Neural progenitor cell (in vitro differentiated cells): ENCODE results near the gene TSPAN14. TPM values are rescaled to one million over a fixed set of nuclear protein-coding genes. Genes with fewer than 3 reads are reported as not detected.
A peak's percentile ranks its signal among the peaks of the same experiment; 100 is the strongest.

Source experiments
- DNase-seq: peaks from one replicate; pipeline ENCODE4 v3.0.0-alpha.2; 2016; ENCODE audit warnings: low spot score
- H2AFZ ChIP-seq: fragments of 200-600 bp; sonication (generic); replicated peaks from 2 replicates; pipeline ENCODE4 v1.6.1; 2016; ENCODE audit warnings: antibody characterized with exemption
- H3F3A ChIP-seq: fragments of 200-600 bp; sonication (generic); 2 replicates; pipeline ENCODE4 v1.6.1; 2016; ENCODE audit warnings: antibody characterized with exemption, low read depth
- H3K27ac ChIP-seq: fragments of 200-600 bp; sonication (generic); 2 replicates; pipeline ENCODE4 v1.5.1; 2016; ENCODE audit warnings: mild to moderate bottlenecking
- H3K27me3 ChIP-seq: fragments of 200-600 bp; sonication (generic); 2 replicates; pipeline ENCODE4 v1.6.1; 2016; ENCODE audit warnings: mild to moderate bottlenecking, moderate library complexity
- H3K36me3 ChIP-seq: fragments of 200-600 bp; sonication (generic); 2 replicates; pipeline ENCODE4 v1.5.1; 2016
- H3K4me1 ChIP-seq: fragments of 200-600 bp; sonication (generic); 2 replicates; pipeline ENCODE4 v1.6.1; 2016; ENCODE audit warnings: mixed run types
- H3K4me2 ChIP-seq: fragments of 200-600 bp; sonication (generic); 2 replicates; pipeline ENCODE4 v1.6.1; 2016
- H3K4me3 ChIP-seq: fragments of 200-600 bp; sonication (generic); 2 replicates; pipeline ENCODE4 v1.5.1; 2016
- H3K79me2 ChIP-seq: fragments of 200-600 bp; sonication (generic); 2 replicates; pipeline ENCODE4 v1.6.1; 2016; ENCODE audit warnings: low read depth
- H3K9ac ChIP-seq: fragments of 200-600 bp; sonication (generic); 2 replicates; pipeline ENCODE4 v1.6.1; 2016
- H3K9me3 ChIP-seq: fragments of 200-600 bp; sonication (generic); 2 replicates; pipeline ENCODE4 v1.5.1; 2016; ENCODE audit warnings: low read depth
- H4K20me1 ChIP-seq: fragments of 200-600 bp; sonication (generic); 2 replicates; pipeline ENCODE4 v1.6.1; 2016; ENCODE audit warnings: low read depth
- H3K27ac Mint-ChIP-seq: 3 replicates; pipeline ENCODE4 v1.8.0; 2021; ENCODE audit warnings: mixed read lengths
- H3K27me3 Mint-ChIP-seq: 2 replicates; pipeline ENCODE4 v1.8.0; 2022; ENCODE audit warnings: low read depth, mild to moderate bottlenecking, inconsistent platforms, moderate library complexity, mixed read lengths; ENCODE audit not compliant: insufficient read depth
- H3K36me3 Mint-ChIP-seq: 3 replicates; pipeline ENCODE4 v1.8.0; 2021; ENCODE audit warnings: mixed read lengths
- H3K4me1 Mint-ChIP-seq: 3 replicates; pipeline ENCODE4 v1.8.0; 2021; ENCODE audit warnings: mixed read lengths
- H3K4me3 Mint-ChIP-seq: 3 replicates; pipeline ENCODE4 v1.8.0; 2021; ENCODE audit warnings: mild to moderate bottlenecking, moderate library complexity, mixed read lengths
- H3K9me3 Mint-ChIP-seq: 3 replicates; pipeline ENCODE4 v1.8.0; 2020; ENCODE audit warnings: mixed read lengths
- CTCF ChIP-seq: fragments of 200-600 bp; sonication (generic); IDR thresholded peaks from 2 replicates; pipeline ENCODE4 v1.5.1; 2017; ENCODE audit warnings: antibody characterized with exemption, mild to moderate bottlenecking
- EZH2 ChIP-seq: fragments of 200-600 bp; sonication (generic); IDR thresholded peaks from 2 replicates; pipeline ENCODE4 v1.6.1; 2017; ENCODE audit warnings: antibody characterized with exemption, mild to moderate bottlenecking, moderate library complexity
- EZH2phosphoT487 ChIP-seq: fragments of 200-600 bp; sonication (generic); IDR thresholded peaks from 2 replicates; pipeline ENCODE4 v1.6.1; 2017; ENCODE audit warnings: antibody characterized with exemption
- total RNA-seq: library from RNA; depleted of rRNA; stranded (reverse); fragments of >200 nt; gene quantifications from 2 replicates; pipeline ENCODE4 v1.2.3, GENCODE V29; 2015; ENCODE audit warnings: low replicate concordance

TSPAN14 gene
- total RNA-seq, 1 donor from 2014 or later = 32.7 TPM

GRCh38 chr10:80509108-80509402, 54.9 kb downstream of the TSPAN14 start:
- Histone ChIP-seq H3F3A (no peaks in the 10 kb centered on the region), H2AFZ (no peak overlapping the region), H3K4me1 (peaks cover 11% of the 10 kb centered on the region), H3K27ac (no peak overlapping the region), H3K36me3 (no peaks in the 10 kb centered on the region), H3K9me3 (no peaks in the 10 kb centered on the region), H3K79me2 (peaks cover 23% of the 10 kb centered on the region), H3K27me3 (no peaks in the 10 kb centered on the region), H3K4me3 (no peak overlapping the region), H3K4me2 (no peak overlapping the region), H3K9ac (no peak overlapping the region), H4K20me1 (peaks cover 22% of the 10 kb centered on the region)
- Mint-ChIP-seq H3K36me3 (peaks cover 25% of the 10 kb centered on the region), H3K9me3 (no peaks in the 10 kb centered on the region), H3K4me1 (peaks cover 35% of the 10 kb centered on the region), H3K27ac (no peak overlapping the region), H3K27me3 (peaks cover 5% of the 10 kb centered on the region), H3K4me3 (no peak overlapping the region)
- TF ChIP-seq EZH2 (no peak), EZH2phosphoT487 (no peak)
- no peak for DNase-seq

- no peak overlapping the region for H3K4me2 ChIP-seq
- H4K20me1 ChIP-seq = peaks cover 16% of the 10 kb centered on the region
- Mint-ChIP-seq H3K36me3 (peaks cover 30% of the 10 kb centered on the region), H3K27ac (peak overlapping the region; percentile 40), H3K4me3 (no peak overlapping the region), H3K9me3 (no peaks in the 10 kb centered on the region), H3K27me3 (peaks cover 5% of the 10 kb centered on the region), H3K4me1 (peaks cover 29% of the 10 kb centered on the region)
- H3K36me3 ChIP-seq = no peaks in the 10 kb centered on the region
- DNase-seq = no peak
- no peaks in the 10 kb centered on the region for H3K27me3 ChIP-seq
- TF ChIP-seq CTCF (no peak), EZH2 (no peak), EZH2phosphoT487 (no peak)
- no peak overlapping the region for H3K27ac ChIP-seq
- no peak overlapping the region for H3K4me3 ChIP-seq
- no peak overlapping the region for H3K9ac ChIP-seq
- H3K9me3 ChIP-seq = no peaks in the 10 kb centered on the region
- H2AFZ ChIP-seq = no peak overlapping the region
- H3K4me1 ChIP-seq = peaks cover 5% of the 10 kb centered on the region
- H3K79me2 ChIP-seq = peaks cover 19% of the 10 kb centered on the region
- no peaks in the 10 kb centered on the region for H3F3A ChIP-seq
Measured at GRCh38 chr10:80509403-80510161, 55.5 kb downstream of the TSPAN14 start.

- H3K36me3 Mint-ChIP-seq = peaks cover 41% of the 10 kb centered on the region
- no peak overlapping the region for H2AFZ ChIP-seq
- no peak for DNase-seq
- peaks cover 3% of the 10 kb centered on the region for H3K27me3 Mint-ChIP-seq
- H3K9me3 Mint-ChIP-seq = no peaks in the 10 kb centered on the region
- no peak overlapping the region for H3K4me3 ChIP-seq
- H3K79me2 ChIP-seq = peaks cover 3% of the 10 kb centered on the region
- H4K20me1 ChIP-seq = no peaks in the 10 kb centered on the region
- H3K4me3 Mint-ChIP-seq = no peak overlapping the region
- H3K27me3 ChIP-seq = no peaks in the 10 kb centered on the region
- peaks cover 15% of the 10 kb centered on the region for H3K4me1 Mint-ChIP-seq
- no peak overlapping the region for H3K9ac ChIP-seq
- H3K9me3 ChIP-seq = no peaks in the 10 kb centered on the region
- H3K27ac ChIP-seq = no peak overlapping the region
- no peaks in the 10 kb centered on the region for H3F3A ChIP-seq
- H3K36me3 ChIP-seq = no peaks in the 10 kb centered on the region
- H3K4me2 ChIP-seq = no peak overlapping the region
- no peak for TF ChIP-seq CTCF
- no peak for TF ChIP-seq EZH2
- no peak for TF ChIP-seq EZH2phosphoT487
- peak overlapping the region; percentile 29 for H3K27ac Mint-ChIP-seq
- no peaks in the 10 kb centered on the region for H3K4me1 ChIP-seq
Measured at GRCh38 chr10:80512031-80512526, 58.0 kb downstream of the TSPAN14 start.

GRCh38 chr10:80513106-80513505, 59.0 kb downstream of the TSPAN14 start:
- Histone ChIP-seq H4K20me1 (no peaks in the 10 kb centered on the region), H3K27ac (no peak overlapping the region), H2AFZ (no peak overlapping the region), H3K79me2 (no peaks in the 10 kb centered on the region), H3K9me3 (no peaks in the 10 kb centered on the region), H3K4me1 (no peaks in the 10 kb centered on the region), H3K9ac (no peak overlapping the region), H3K36me3 (no peaks in the 10 kb centered on the region), H3K4me2 (no peak overlapping the region), H3F3A (no peaks in the 10 kb centered on the region), H3K27me3 (no peaks in the 10 kb centered on the region), H3K4me3 (no peak overlapping the region)
- Mint-ChIP-seq H3K4me3 (no peak overlapping the region), H3K27ac (no peak overlapping the region), H3K36me3 (peaks cover 46% of the 10 kb centered on the region), H3K4me1 (peaks cover 9% of the 10 kb centered on the region), H3K9me3 (no peaks in the 10 kb centered on the region), H3K27me3 (peaks cover 3% of the 10 kb centered on the region)
- no peak for DNase-seq
- no peak for TF ChIP-seq EZH2
